GM10248 (cell line): ENCODE data around the gene GLMP.

Source experiments
- CTCF ChIA-PET: fragments of 300-600 bp; sonication (Branson Sonifier 250); formaldehyde crosslinking; extraction: SDS; loops from one replicate; lab custom pipeline; 2021; ENCODE audit warnings: antibody characterized with exemption; lab: Yijun Ruan, JAX
- POLR2A ChIA-PET: fragments of 350-650 bp; sonication (Branson Sonifier 250); formaldehyde crosslinking; extraction: SDS; loops from one replicate; lab custom pipeline; 2020; ENCODE audit warnings: antibody characterized with exemption; lab: Yijun Ruan, JAX
- DNase-seq: peaks from one replicate; pipeline ENCODE4 v3.0.0; 2012; ENCODE audit errors: extremely low spot score
- CTCF ChIP-seq: IDR thresholded peaks from 2 replicates; pipeline ENCODE4 v1.5.1; 2012; ENCODE audit warnings: mild to moderate bottlenecking, low read depth; ENCODE audit errors: extremely low read depth, missing control alignments, control extremely low read depth

GLMP gene

GRCh38 chr1:156291226-156292061, 4.0 kb downstream of the GLMP start:
- no peak for TF ChIP-seq CTCF
- peak; percentile 82 for DNase-seq
- ChIA-PET CTCF (interaction anchor here (1.5 kb wide), 1 partner anchor 28 kb away, joined by 4 read pairs; no protein-coding TSS in a partner anchor), POLR2A (no interaction called here)

- ChIA-PET POLR2A (no interaction called here), CTCF (no interaction called here)
- no peak for DNase-seq
- TF ChIP-seq CTCF: no peak
Measured at GRCh38 chr1:156289857-156290256, 5.6 kb downstream of the GLMP start.

GRCh38 chr1:156286061-156286460, 9.4 kb downstream of the GLMP start:
- no peak for DNase-seq
- TF ChIP-seq CTCF: no peak
- CTCF ChIA-PET: interaction anchor here (1.3 kb wide), 1 partner anchor 34 kb away, joined by 4 read pairs; no protein-coding TSS in a partner anchor
- POLR2A ChIA-PET: no interaction called here

- ChIA-PET CTCF (interaction anchor here (1.5 to 3.5 kb wide), 3 partner anchors 12 to 53 kb away, joined by 4 to 14 read pairs (median 7); no protein-coding TSS in a partner anchor), POLR2A (no interaction called here)
Measured at GRCh38 chr1:156285437-156285836, 10.0 kb downstream of the GLMP start.

GRCh38 chr1:156284757-156285156, 10.7 kb downstream of the GLMP start:
- ChIA-PET CTCF (interaction anchor here (1.5 to 4.3 kb wide), 5 partner anchors 10 to 143 kb away, joined by 4 to 19 read pairs (median 7); no protein-coding TSS in a partner anchor), POLR2A (no interaction called here)
- no peak for DNase-seq
- no peak for TF ChIP-seq CTCF

More at GRCh38 chr1:156285437-156285836, 10.0 kb downstream of the GLMP start:
- DNase-seq: no peak
- no peak for TF ChIP-seq CTCF

GRCh38 chr1:156284112-156284511, 11.4 kb downstream of the GLMP start, which contains the start of gene TMEM79:
TMEM79 (plus strand) TSS chr1:156284325; CDS start chr1:156285227, 902 bp downstream.
- ChIA-PET POLR2A (no interaction called here), CTCF (interaction anchor here (0.9 to 4.3 kb wide), 11 partner anchors 10 to 187 kb away, joined by 3 to 19 read pairs (median 4); no protein-coding TSS in a partner anchor)
- no peak for TF ChIP-seq CTCF
- no peak for DNase-seq
